ENCODE measurements around the gene NADK2. TPM values are rescaled to one million over a fixed set of nuclear protein-coding genes. Genes with fewer than 3 reads are reported as not detected.

NADK2 gene
- 10.1 to 13.6 TPM (median 11.1 TPM) in 5 replicates for total RNA-seq (2022; extraction: Qiagen RNA extraction)

GRCh38 chr5:36241631-36242533 lies at the start of gene NADK2:
TSS of gene NADK2 (minus strand) at chr5:36241925. CDS start at chr5:36241798, 127 bp downstream.

GRCh38 chr5:36151434-36152323 lies 90.0 kb downstream of the NADK2 start, which contains the start of the genes LMBRD2 and SKP2:
TSS of gene LMBRD2 (minus strand) at chr5:36151887. CDS start at chr5:36143349, 8,538 bp downstream.
TSS of gene SKP2 (plus strand) at chr5:36152111. CDS start at chr5:36152263, 152 bp downstream.

Other genes with a start within 250 kb of the NADK2 start
- gene UGT3A2, start 175.0 kb downstream of the NADK2 start, total RNA-seq (2022; extraction: Qiagen RNA extraction) = not detected in 5 replicates
- 0.90 to 1.6 TPM (median 1.5 TPM) in 5 replicates for gene LMBRD2, start 90.0 kb downstream of the NADK2 start, total RNA-seq (2022; extraction: Qiagen RNA extraction)
- gene SKP2, start 89.8 kb downstream of the NADK2 start, total RNA-seq (2022; extraction: Qiagen RNA extraction) = 15.0 to 21.6 TPM (median 20.2 TPM) in 5 replicates
- not detected in 5 replicates for gene RANBP3L, start 60.0 kb upstream of the NADK2 start, total RNA-seq (2022; extraction: Qiagen RNA extraction)